SU-DHL-6 (cell line): ENCODE data around the gene SHISA5.
"Not testable (repeated sequence)": the region's sequence is repeated elsewhere in the genome, so short reads cannot be mapped to it uniquely, and the experiment has no call there.

Experiments
- H2AFZ ChIP-seq: fragments of 200-600 bp; sonication (generic); 2 replicates; pipeline ENCODE4 v1.6.1; 2014; ENCODE audit warnings: low read depth, mild to moderate bottlenecking, moderate library complexity, mixed read lengths, antibody characterized with exemption, low read length; ENCODE audit not compliant: severe bottlenecking
- H3F3A ChIP-seq: fragments of 200-600 bp; shearing (Covaris generic); 2 replicates; pipeline ENCODE4 v1.6.0; 2016; ENCODE audit warnings: antibody characterized with exemption, mild to moderate bottlenecking; ENCODE audit not compliant: insufficient read depth
- H3K27ac ChIP-seq: fragments of 200-600 bp; sonication (generic); 2 replicates; pipeline ENCODE4 v1.5.1; 2016; ENCODE audit warnings: low read depth, mild to moderate bottlenecking, low read length, moderate library complexity, mixed read lengths
- H3K27me3 ChIP-seq: fragments of 200-600 bp; sonication (generic), shearing (Covaris generic); 2 replicates; pipeline ENCODE4 v1.6.0; 2014; ENCODE audit warnings: mild to moderate bottlenecking, low read length
- H3K36me3 ChIP-seq: fragments of 200-600 bp; sonication (generic); 2 replicates; pipeline ENCODE4 v1.6.1; 2014; ENCODE audit warnings: mild to moderate bottlenecking, low read length, mixed read lengths
- H3K4me2 ChIP-seq: fragments of 300-600, 200-600 bp; shearing (Covaris generic), sonication (generic); 2 replicates; pipeline ENCODE4 v1.6.0; 2014; ENCODE audit warnings: low read length, low read depth, mild to moderate bottlenecking; ENCODE audit not compliant: poor library complexity, severe bottlenecking
- H3K4me3 ChIP-seq: fragments of 200-600 bp; sonication (generic); 2 replicates; pipeline ENCODE4 v1.5.1; 2014; ENCODE audit warnings: antibody characterized with exemption, low read length, mild to moderate bottlenecking, mixed read lengths; ENCODE audit not compliant: insufficient read depth, poor library complexity, severe bottlenecking
- H3K79me2 ChIP-seq: fragments of 200-600 bp; sonication (generic); 2 replicates; pipeline ENCODE4 v1.6.1; 2014; ENCODE audit warnings: mild to moderate bottlenecking, low read length, moderate library complexity; ENCODE audit not compliant: insufficient read depth
- H3K9ac ChIP-seq: fragments of 200-600 bp; sonication (generic); 2 replicates; pipeline ENCODE4 v1.7.0; 2014; ENCODE audit warnings: mild to moderate bottlenecking, low read length
- H3K9me2 ChIP-seq: fragments of 200-600 bp; sonication (generic); replicated peaks from 2 replicates; pipeline ENCODE4 v1.6.1; 2014; ENCODE audit warnings: low read length; ENCODE audit not compliant: insufficient read depth
- H3K9me3 ChIP-seq: fragments of 200-600 bp; sonication (generic); 2 replicates; pipeline ENCODE4 v1.6.1; 2014; ENCODE audit warnings: low read length, mixed read lengths; ENCODE audit not compliant: insufficient read depth
- H4K20me1 ChIP-seq: fragments of 200-600 bp; sonication (generic); 2 replicates; pipeline ENCODE4 v1.6.1; 2014; ENCODE audit warnings: low read depth, mild to moderate bottlenecking, antibody characterized with exemption, low read length, moderate library complexity, mixed read lengths
- EZH2phosphoT487 ChIP-seq: fragments of 200-600 bp; sonication (generic), shearing (Covaris generic); conservative IDR thresholded peaks from 2 replicates; pipeline ENCODE4 v1.6.1; 2018; ENCODE audit warnings: mild to moderate bottlenecking, antibody characterized with exemption, low read length, moderate library complexity, mixed read lengths
- TF ChIP-seq, protein P1 (sequence below): fragments of 200-600 bp; sonication (generic); IDR thresholded peaks from one replicate; pipeline ENCODE4 v1.5.1; 2017; ENCODE audit warnings: antibody characterized with exemption, mild to moderate bottlenecking, low read length, moderate library complexity; ENCODE audit not compliant: insufficient read depth, poor library complexity, severe bottlenecking

Gene SHISA5

GRCh38 chr3:48532271-48532976 lies 28.4 kb upstream of the SHISA5 start:
- H3K9me2 ChIP-seq: no peaks in the 10 kb centered on the region
- no peak overlapping the region for H2AFZ ChIP-seq
- no peak overlapping the region for H3K4me2 ChIP-seq
- H3K36me3 ChIP-seq: no peaks in the 10 kb centered on the region
- H3K27me3 ChIP-seq: no peaks in the 10 kb centered on the region
- no peak overlapping the region for H3K9ac ChIP-seq
- no peak overlapping the region for H3K4me3 ChIP-seq
- no peaks in the 10 kb centered on the region for H4K20me1 ChIP-seq
- H3K9me3 ChIP-seq: no peaks in the 10 kb centered on the region
- H3F3A ChIP-seq: no peaks in the 10 kb centered on the region
- H3K27ac ChIP-seq: no peak overlapping the region
- H3K79me2 ChIP-seq: no peaks in the 10 kb centered on the region
- no peak for TF ChIP-seq EZH2phosphoT487
- TF ChIP-seq, protein P1, sequence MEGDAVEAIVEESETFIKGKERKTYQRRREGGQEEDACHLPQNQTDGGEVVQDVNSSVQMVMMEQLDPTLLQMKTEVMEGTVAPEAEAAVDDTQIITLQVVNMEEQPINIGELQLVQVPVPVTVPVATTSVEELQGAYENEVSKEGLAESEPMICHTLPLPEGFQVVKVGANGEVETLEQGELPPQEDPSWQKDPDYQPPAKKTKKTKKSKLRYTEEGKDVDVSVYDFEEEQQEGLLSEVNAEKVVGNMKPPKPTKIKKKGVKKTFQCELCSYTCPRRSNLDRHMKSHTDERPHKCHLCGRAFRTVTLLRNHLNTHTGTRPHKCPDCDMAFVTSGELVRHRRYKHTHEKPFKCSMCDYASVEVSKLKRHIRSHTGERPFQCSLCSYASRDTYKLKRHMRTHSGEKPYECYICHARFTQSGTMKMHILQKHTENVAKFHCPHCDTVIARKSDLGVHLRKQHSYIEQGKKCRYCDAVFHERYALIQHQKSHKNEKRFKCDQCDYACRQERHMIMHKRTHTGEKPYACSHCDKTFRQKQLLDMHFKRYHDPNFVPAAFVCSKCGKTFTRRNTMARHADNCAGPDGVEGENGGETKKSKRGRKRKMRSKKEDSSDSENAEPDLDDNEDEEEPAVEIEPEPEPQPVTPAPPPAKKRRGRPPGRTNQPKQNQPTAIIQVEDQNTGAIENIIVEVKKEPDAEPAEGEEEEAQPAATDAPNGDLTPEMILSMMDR: no peak

- H3K4me3 ChIP-seq, H3K9me3 ChIP-seq, H4K20me1 ChIP-seq, H3K4me2 ChIP-seq, H3K27ac ChIP-seq, H3F3A ChIP-seq, H3K27me3 ChIP-seq, H3K9me2 ChIP-seq, H2AFZ ChIP-seq, H3K36me3 ChIP-seq, H3K9ac ChIP-seq, H3K79me2 ChIP-seq: not testable (repeated sequence)
These were observed 26.7 kb upstream of the SHISA5 start for GRCh38 chr3:48530701-48531100.

DNA sequence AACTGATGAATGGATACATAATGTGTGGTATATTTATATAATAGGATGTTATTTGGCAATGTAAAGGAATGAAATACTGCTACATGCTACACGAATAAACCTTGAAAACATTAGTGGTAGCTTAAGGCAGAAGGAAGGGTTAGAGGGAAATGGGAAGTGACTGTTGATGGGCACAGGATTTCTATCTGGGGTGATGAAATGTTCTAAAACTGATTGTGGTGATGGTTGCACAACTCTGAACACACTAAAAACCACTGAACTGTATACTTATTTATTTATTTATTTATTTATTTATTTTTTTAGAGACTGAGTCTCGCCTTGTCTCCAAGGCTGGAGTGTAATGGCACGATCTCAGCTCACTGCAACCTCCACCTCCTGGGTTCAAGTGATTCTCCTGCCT lies 24.8 kb upstream of the SHISA5 start:
- Histone ChIP-seq H2AFZ (no peak overlapping the region), H3K27me3 (no peaks in the 10 kb centered on the region), H3F3A (no peaks in the 10 kb centered on the region), H3K4me2 (no peak overlapping the region), H3K9me3 (no peaks in the 10 kb centered on the region), H3K9ac (no peak overlapping the region), H3K27ac (no peak overlapping the region), H3K9me2 (no peaks in the 10 kb centered on the region), H3K79me2 (no peaks in the 10 kb centered on the region), H3K4me3 (no peak overlapping the region), H3K36me3 (no peaks in the 10 kb centered on the region), H4K20me1 (no peaks in the 10 kb centered on the region)
- TF ChIP-seq, protein P1: no peak
- TF ChIP-seq EZH2phosphoT487: no peak

GRCh38 chr3:48528048-48528447 lies 24.1 kb upstream of the SHISA5 start:
- H2AFZ ChIP-seq: no peak overlapping the region
- H3K79me2 ChIP-seq: no peaks in the 10 kb centered on the region
- no peak overlapping the region for H3K27ac ChIP-seq
- H3K27me3 ChIP-seq: no peaks in the 10 kb centered on the region
- no peak overlapping the region for H3K9ac ChIP-seq
- H4K20me1 ChIP-seq: no peaks in the 10 kb centered on the region
- no peaks in the 10 kb centered on the region for H3K36me3 ChIP-seq
- TF ChIP-seq, protein P1: no peak
- TF ChIP-seq EZH2phosphoT487: no peak
- no peak overlapping the region for H3K4me3 ChIP-seq
- no peaks in the 10 kb centered on the region for H3K9me2 ChIP-seq
- no peaks in the 10 kb centered on the region for H3F3A ChIP-seq
- no peaks in the 10 kb centered on the region for H3K9me3 ChIP-seq
- H3K4me2 ChIP-seq: no peak overlapping the region
